Measurements from ENCODE around the gene ACO2.

DNA sequence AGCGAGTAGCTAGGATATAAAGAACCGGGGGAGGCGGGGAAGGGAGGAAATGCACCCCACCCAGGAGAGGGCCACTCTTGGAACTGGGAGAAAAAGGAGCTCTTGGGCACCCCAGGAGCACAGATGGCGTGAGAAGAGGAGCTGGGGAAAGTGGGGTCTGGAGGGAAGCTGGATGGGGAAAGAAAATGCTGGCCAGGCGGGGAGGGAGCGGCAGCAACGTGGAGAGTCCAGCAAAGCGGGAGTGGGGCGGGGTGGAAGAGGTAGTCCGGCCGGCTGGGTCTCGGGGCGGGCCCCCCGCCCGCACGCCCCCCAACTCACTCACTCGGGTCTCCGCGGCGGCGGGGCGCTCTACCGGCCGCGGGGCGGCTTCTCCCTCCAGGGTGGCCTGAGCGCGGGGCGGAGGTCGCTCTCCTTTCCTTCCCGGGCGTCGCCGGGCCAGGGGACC is 22.8 kb upstream of the ACO2 start:
- TF ChIP-seq POLR2A (IDR thresholded peaks at IDR 0.05) (no peak), CTCF (IDR thresholded peaks at IDR 0.05) (no peak), EP300 (IDR thresholded peaks at IDR 0.05) (no peak), POLR2AphosphoS5 (IDR thresholded peaks at IDR 0.05) (no peak)
